GM12864 (cell line): Measurements from ENCODE around the gene C3orf52.

Experiments
- DNase-seq: peaks from one replicate; pipeline ENCODE4 v3.0.0-alpha.2; 2011; ENCODE audit warnings: low read depth
- H3K4me3 ChIP-seq: 2 replicates; pipeline ENCODE4 v1.5.1; 2011; ENCODE audit warnings: mild to moderate bottlenecking, low read depth, low read length, control low read depth
- CTCF ChIP-seq: IDR thresholded peaks from 2 replicates; pipeline ENCODE4 v1.5.1; 2011; ENCODE audit warnings: low read depth, mild to moderate bottlenecking, moderate library complexity, low read length, control low read depth, inconsistent platforms; ENCODE audit errors: missing control alignments

Gene C3orf52

GRCh38 chr3:112126511-112126911 lies 40.3 kb downstream of the C3orf52 start:
- peak overlapping the region; percentile 35; the same call in 1 of the 2 replicates for H3K4me3 ChIP-seq
- no peak for TF ChIP-seq CTCF
- no peak for DNase-seq

- peak overlapping the region; percentile 32; the same call in 1 of the 2 replicates for H3K4me3 ChIP-seq
- DNase-seq: no peak
- no peak for TF ChIP-seq CTCF
These were observed 41.6 kb downstream of the C3orf52 start for GRCh38 chr3:112127522-112128494.

GRCh38 chr3:112128843-112129727 lies 42.9 kb downstream of the C3orf52 start:
- no peak for TF ChIP-seq CTCF
- peak overlapping the region; percentile 68 for H3K4me3 ChIP-seq
- peak; percentile 78 for DNase-seq

- H3K4me3 ChIP-seq: peak overlapping the region; percentile 68
- no peak for DNase-seq
- TF ChIP-seq CTCF: no peak
These were observed 43.9 kb downstream of the C3orf52 start for GRCh38 chr3:112129925-112130637.

GRCh38 chr3:112130638-112130993 lies 44.4 kb downstream of the C3orf52 start:
- TF ChIP-seq CTCF: no peak
- H3K4me3 ChIP-seq: peak overlapping the region; percentile 68
- no peak for DNase-seq

- no peak for TF ChIP-seq CTCF
- DNase-seq: no peak
- peak overlapping the region; percentile 68 for H3K4me3 ChIP-seq
These were observed 44.9 kb downstream of the C3orf52 start for GRCh38 chr3:112131111-112131510.
